GM12878 (cell line): Measurements from ENCODE around the gene GSK3A. TPM values are rescaled to one million over a fixed set of nuclear protein-coding genes. Genes with fewer than 3 reads are reported as not detected.

Experiments
- ATAC-seq: fragments of 200-7000 bp; cut with Tn5 transposase; 3 replicates; pipeline ENCODE4 v1.9.1; 2020; ENCODE audit warnings: mild to moderate bottlenecking, moderate library complexity
- BruUV-seq: library from RNA; stranded (reverse); fragments of 400-500 nt; replicated peaks from 2 replicates; lab custom pipeline; 2021; lab: Mats Ljungman, UMichigan
- CTCF ChIA-PET: fragments of 300-600 bp; sonication (Branson Sonifier 250); formaldehyde crosslinking; extraction: SDS; loops from one replicate; lab custom pipeline; 2021; ENCODE audit warnings: inconsistent platforms; lab: Yijun Ruan, JAX
- POLR2A ChIA-PET: fragments of 350-600 bp; formaldehyde crosslinking; extraction: SDS; loops from one replicate; lab custom pipeline; 2021; ENCODE audit warnings: inconsistent platforms; lab: Charles Lee
- RAD21 ChIA-PET: fragments of 300-600 bp; sonication (Branson Sonifier 250); formaldehyde crosslinking; loops from one replicate; lab custom pipeline; 2023; ENCODE audit warnings: antibody characterized with exemption; ENCODE audit not compliant: unreplicated experiment; lab: Charles Lee
- SMC1A ChIA-PET: fragments of 300-600 bp; sonication (Branson Sonifier 250); formaldehyde crosslinking; loops from one replicate; lab custom pipeline; 2023; ENCODE audit not compliant: unreplicated experiment, uncharacterized antibody; lab: Charles Lee
- DNase-seq: peaks from one replicate; pipeline ENCODE4 v3.0.0-alpha.2; 2011; ENCODE audit warnings: low read depth, low spot score
- FAIRE-seq: peaks from 3 replicates; lab custom pipeline; 2011; peaks lifted over from hg19 to GRCh38; lab: Jason Lieb, UNC
- H2AFZ ChIP-seq: 2 replicates; pipeline ENCODE4 v1.6.0; 2011; ENCODE audit warnings: low read depth, low read length, control low read depth; ENCODE audit not compliant: control insufficient read depth
- H3K27ac ChIP-seq: 2 replicates; pipeline ENCODE4 v1.5.1; 2011; ENCODE audit warnings: control low read depth; ENCODE audit not compliant: control insufficient read depth, insufficient read depth
- H3K27me3 ChIP-seq, 2 experiments: replicated peaks in 1 of 2; 2 replicates each; pipeline versions ENCODE4 v1.6.0 to v1.6.1; 2011; ENCODE audit warnings: low read length in 1 of 2; ENCODE audit not compliant: control insufficient read depth in 2 of 2, insufficient read depth in 2 of 2
- H3K36me3 ChIP-seq, 2 experiments: 2 replicates each; pipeline ENCODE4 v1.5.1; 2011; ENCODE audit warnings: low read length in 1 of 2; ENCODE audit not compliant: control insufficient read depth in 2 of 2, insufficient read depth in 2 of 2
- H3K4me1 ChIP-seq: 2 replicates; pipeline ENCODE4 v1.6.1; 2011; ENCODE audit warnings: mild to moderate bottlenecking, low read length, moderate library complexity, mixed read lengths; ENCODE audit not compliant: control insufficient read depth, insufficient read depth
- H3K4me2 ChIP-seq: 2 replicates; pipeline ENCODE4 v1.6.0; 2011; ENCODE audit warnings: control low read depth; ENCODE audit not compliant: control insufficient read depth, insufficient read depth
- H3K4me3 ChIP-seq: fragments of 200-600 bp; sonication (generic); 2 replicates; pipeline ENCODE4 v1.5.1; 2016
- H3K79me2 ChIP-seq: 2 replicates; pipeline ENCODE4 v1.6.0; 2011; ENCODE audit warnings: low read length; ENCODE audit not compliant: control insufficient read depth, insufficient read depth
- H3K9ac ChIP-seq: 2 replicates; pipeline ENCODE4 v1.8.0; 2011; ENCODE audit warnings: low read length, control low read depth, mixed read lengths; ENCODE audit not compliant: control insufficient read depth, insufficient read depth
- H3K9me3 ChIP-seq: replicated peaks from 3 replicates; pipeline ENCODE4 v1.5.1; 2011; ENCODE audit warnings: mild to moderate bottlenecking, low read length; ENCODE audit not compliant: control insufficient read depth, insufficient read depth
- H4K20me1 ChIP-seq: 2 replicates; pipeline ENCODE4 v1.6.0; 2011; ENCODE audit not compliant: control insufficient read depth, insufficient read depth
- ELK1 ChIP-seq: IDR thresholded peaks from 2 replicates; pipeline ENCODE4 v1.6.1; 2012; ENCODE audit warnings: low read depth, low read length, improper control_type of control experiment
- HDGF ChIP-seq: fragments of 450-650 bp; IDR thresholded peaks from 2 replicates; pipeline ENCODE4 v1.6.1; 2016; ENCODE audit warnings: antibody characterized with exemption
- IKZF1 ChIP-seq: fragments of 450-650 bp; conservative IDR thresholded peaks from 2 replicates; pipeline ENCODE4 v1.6.1; 2017; ENCODE audit warnings: antibody characterized with exemption, mild to moderate bottlenecking
- KDM1A ChIP-seq: fragments of 200-600 bp; sonication (generic); IDR thresholded peaks from 2 replicates; pipeline ENCODE4 v1.6.1; 2016; ENCODE audit warnings: borderline replicate concordance
- NKRF ChIP-seq: fragments of 450-650 bp; conservative IDR thresholded peaks from 2 replicates; pipeline ENCODE4 v1.6.1; 2017; ENCODE audit warnings: mild to moderate bottlenecking, moderate library complexity
- RBBP5 ChIP-seq: fragments of 200-600 bp; sonication (generic); conservative IDR thresholded peaks from 2 replicates; pipeline ENCODE4 v1.6.1; 2016
- SMAD5 ChIP-seq: IDR thresholded peaks from 2 replicates; pipeline ENCODE4 v1.6.1; 2016; ENCODE audit warnings: antibody characterized with exemption, low read depth
- STAT3 ChIP-seq: IDR thresholded peaks from 2 replicates; pipeline ENCODE4 v1.6.1; 2011; ENCODE audit warnings: low read depth, low read length, improper control_type of control experiment
- SUPT20H ChIP-seq: IDR thresholded peaks from 2 replicates; pipeline ENCODE4 v1.6.1; 2011; ENCODE audit warnings: low read depth, mild to moderate bottlenecking, low read length, moderate library complexity, borderline replicate concordance; ENCODE audit not compliant: control insufficient read depth
- ZNF217 ChIP-seq: fragments of 450-650 bp; IDR thresholded peaks from 2 replicates; pipeline ENCODE4 v1.6.1; 2017; ENCODE audit warnings: antibody characterized with exemption, mild to moderate bottlenecking
- WGBS: methylation state at CpG from one replicate; pipeline ENCODE4 v1.1.6; 2016; ENCODE audit warnings: low lambda C conversion rate; ENCODE audit not compliant: insufficient replicate concordance, insufficient coverage; ENCODE audit errors: missing lambda C conversion rate; 5-methylcytosine and 5-hydroxymethylcytosine counted together
- in situ Hi-C: fragments of 300-500 bp; cut with MboI; formaldehyde crosslinking; loops from 9 replicates; pipeline ENCODE4 v1.14.3; 2018; ENCODE audit warnings: mixed read lengths
- intact Hi-C: fragments of 100-400 bp; cut with micrococcal nuclease; formaldehyde crosslinking; loops from one replicate; pipeline ENCODE4 v1.14.2; 2022; ENCODE audit not compliant: unreplicated experiment
- polyA plus RNA-seq, 11 experiments: library from polyadenylated mRNA; depleted of rRNA in 4 of 11; unstranded in 6 of 11; stranded (reverse) in 5 of 11; fragments of >200 nt; fragmentation: Nextera tagmentation in 4 of 11; fragmentation: Illumina TruSeq in 1 of 11; extraction: Ambion mirVana in 4 of 11; extraction: Trizol in 1 of 11; gene quantifications; 1 replicate in 1 of 11; 2 replicates in 10 of 11; pipeline versions ENCODE4 v1.2.1 to v1.2.3, GENCODE V29; 2011 to 2016; ENCODE audit warnings: inconsistent platforms in 2 of 11, missing spikeins in 2 of 11, low read depth in 1 of 11
- total RNA-seq, 4 experiments: library from RNA; depleted of rRNA in 3 of 4; stranded (reverse); fragments of >200 nt in 3 of 4; fragmentation: Illumina TruSeq in 1 of 4; extraction: Trizol in 1 of 4; gene quantifications; 2 replicates each; pipeline versions ENCODE4 v1.2.1 to v1.2.3, GENCODE V29; 2013 to 2021
- TF ChIP-seq, protein P1 (sequence below): fragments of 450-650 bp; IDR thresholded peaks from 2 replicates; pipeline ENCODE4 v1.6.1; 2017; ENCODE audit warnings: antibody characterized with exemption, mild to moderate bottlenecking, moderate library complexity
- TF ChIP-seq, protein P2 (sequence below): fragments of 450-650 bp; IDR thresholded peaks from 2 replicates; pipeline ENCODE4 v1.6.1; 2017; ENCODE audit warnings: mild to moderate bottlenecking, low read depth, inconsistent platforms; ENCODE audit not compliant: poor library complexity, severe bottlenecking

GSK3A gene
- total and polyA plus RNA-seq, 10 of the 15 experiments (the other 5 are each of a cell fraction or from before 2014, with no cell fraction given) = 1.00 to 47.9 (median 15.2) TPM

GRCh38 chr19:42212886-42213285, 29.5 kb downstream of the GSK3A start:
- ATAC-seq (no peak), DNase-seq (no peak), FAIRE-seq (no peak)
- no peak overlapping the region for H3K27ac ChIP-seq
- peaks cover 13 to 28% of the 10 kb centered on the region in 2 experiments for H3K36me3 ChIP-seq
- H3K4me3 ChIP-seq = no peak overlapping the region
- RAD21 ChIA-PET = no interaction called here
- POLR2A ChIA-PET = interaction anchor here (0.6 to 1.4 kb wide), 3 partner anchors 11 to 109 kb away, joined by 3 to 4 read pairs (median 3); partner anchors contain the start of gene GSK3A
- 93% methylated on average over 1 of the region's 1 CpG for WGBS
- SMC1A ChIA-PET = interaction anchor here (1.0 kb wide), 1 partner anchor 11 kb away, joined by 3 read pairs; no protein-coding TSS in a partner anchor
- H3K27me3 ChIP-seq = no peaks in the 10 kb centered on the region
- H3K9ac ChIP-seq = no peak overlapping the region
- H3K4me2 ChIP-seq = no peak overlapping the region; the same call in 1 of the 2 replicates
- CTCF ChIA-PET = interaction anchor here (0.7 kb wide), 1 partner anchor 99 kb away, joined by 3 read pairs; no protein-coding TSS in a partner anchor
- H2AFZ ChIP-seq = no peak overlapping the region
- peaks cover 33% of the 10 kb centered on the region for H3K79me2 ChIP-seq
- H3K4me1 ChIP-seq = peaks cover 5% of the 10 kb centered on the region
- in situ Hi-C loops (no loop called here), intact Hi-C loops (no loop called here)
- no peaks in the 10 kb centered on the region for H3K9me3 ChIP-seq
- H4K20me1 ChIP-seq = no peaks in the 10 kb centered on the region
- BruUV-seq = no TSS peak
- no peak for TF ChIP-seq ZNF217
- TF ChIP-seq, protein P1, sequence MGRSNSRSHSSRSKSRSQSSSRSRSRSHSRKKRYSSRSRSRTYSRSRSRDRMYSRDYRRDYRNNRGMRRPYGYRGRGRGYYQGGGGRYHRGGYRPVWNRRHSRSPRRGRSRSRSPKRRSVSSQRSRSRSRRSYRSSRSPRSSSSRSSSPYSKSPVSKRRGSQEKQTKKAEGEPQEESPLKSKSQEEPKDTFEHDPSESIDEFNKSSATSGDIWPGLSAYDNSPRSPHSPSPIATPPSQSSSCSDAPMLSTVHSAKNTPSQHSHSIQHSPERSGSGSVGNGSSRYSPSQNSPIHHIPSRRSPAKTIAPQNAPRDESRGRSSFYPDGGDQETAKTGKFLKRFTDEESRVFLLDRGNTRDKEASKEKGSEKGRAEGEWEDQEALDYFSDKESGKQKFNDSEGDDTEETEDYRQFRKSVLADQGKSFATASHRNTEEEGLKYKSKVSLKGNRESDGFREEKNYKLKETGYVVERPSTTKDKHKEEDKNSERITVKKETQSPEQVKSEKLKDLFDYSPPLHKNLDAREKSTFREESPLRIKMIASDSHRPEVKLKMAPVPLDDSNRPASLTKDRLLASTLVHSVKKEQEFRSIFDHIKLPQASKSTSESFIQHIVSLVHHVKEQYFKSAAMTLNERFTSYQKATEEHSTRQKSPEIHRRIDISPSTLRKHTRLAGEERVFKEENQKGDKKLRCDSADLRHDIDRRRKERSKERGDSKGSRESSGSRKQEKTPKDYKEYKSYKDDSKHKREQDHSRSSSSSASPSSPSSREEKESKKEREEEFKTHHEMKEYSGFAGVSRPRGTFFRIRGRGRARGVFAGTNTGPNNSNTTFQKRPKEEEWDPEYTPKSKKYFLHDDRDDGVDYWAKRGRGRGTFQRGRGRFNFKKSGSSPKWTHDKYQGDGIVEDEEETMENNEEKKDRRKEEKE = no peak
- TF ChIP-seq IKZF1 = no peak
- TF ChIP-seq STAT3 = no peak
- TF ChIP-seq RBBP5 = no peak
- no peak for TF ChIP-seq SMAD5
- no peak for TF ChIP-seq HDGF
- no peak for TF ChIP-seq ELK1
- TF ChIP-seq, protein P2, sequence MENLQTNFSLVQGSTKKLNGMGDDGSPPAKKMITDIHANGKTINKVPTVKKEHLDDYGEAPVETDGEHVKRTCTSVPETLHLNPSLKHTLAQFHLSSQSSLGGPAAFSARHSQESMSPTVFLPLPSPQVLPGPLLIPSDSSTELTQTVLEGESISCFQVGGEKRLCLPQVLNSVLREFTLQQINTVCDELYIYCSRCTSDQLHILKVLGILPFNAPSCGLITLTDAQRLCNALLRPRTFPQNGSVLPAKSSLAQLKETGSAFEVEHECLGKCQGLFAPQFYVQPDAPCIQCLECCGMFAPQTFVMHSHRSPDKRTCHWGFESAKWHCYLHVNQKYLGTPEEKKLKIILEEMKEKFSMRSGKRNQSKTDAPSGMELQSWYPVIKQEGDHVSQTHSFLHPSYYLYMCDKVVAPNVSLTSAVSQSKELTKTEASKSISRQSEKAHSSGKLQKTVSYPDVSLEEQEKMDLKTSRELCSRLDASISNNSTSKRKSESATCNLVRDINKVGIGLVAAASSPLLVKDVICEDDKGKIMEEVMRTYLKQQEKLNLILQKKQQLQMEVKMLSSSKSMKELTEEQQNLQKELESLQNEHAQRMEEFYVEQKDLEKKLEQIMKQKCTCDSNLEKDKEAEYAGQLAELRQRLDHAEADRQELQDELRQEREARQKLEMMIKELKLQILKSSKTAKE = no peak
- TF ChIP-seq SUPT20H = no peak
- no peak for TF ChIP-seq NKRF
- TF ChIP-seq KDM1A = no peak
